Stimulated activated CD4-positive, alpha-beta T cell treated with anti-CD3 and anti-CD28 coated beads, Interleukin-4, amount 100 ng/mL, for 4 hours (primary cell): ENCODE results near the gene RAB32.

Experiments
- DNase-seq, 2 experiments: peaks; one replicate each; pipeline ENCODE4 v3.0.0-alpha.2; 2020

The RAB32 gene

GRCh38 chr6:146583966-146584365 is 40.3 kb downstream of the RAB32 start:
- DNase-seq = no peak

- DNase-seq = no peak
Observed at GRCh38 chr6:146587459-146587858, 43.8 kb downstream of the RAB32 start.

- no peak for DNase-seq
Observed at GRCh38 chr6:146590492-146590891, 46.9 kb downstream of the RAB32 start.

- no peak for DNase-seq
Observed at GRCh38 chr6:146592451-146592850, 48.8 kb downstream of the RAB32 start.

- DNase-seq = no peak
Observed at GRCh38 chr6:146593986-146594385, 50.4 kb downstream of the RAB32 start.

GRCh38 chr6:146594495-146594894 is 50.9 kb downstream of the RAB32 start:
- no peak for DNase-seq

GRCh38 chr6:146595972-146596731 is 52.5 kb downstream of the RAB32 start:
- no peak for DNase-seq

- DNase-seq = no peak
Observed at GRCh38 chr6:146598772-146599405, 55.3 kb downstream of the RAB32 start, which contains the start of gene ADGB. TSS of gene ADGB (plus strand) at chr6:146598972. CDS start at chr6:146599041, 69 bp downstream.

GRCh38 chr6:146601352-146601751 is 57.7 kb downstream of the RAB32 start:
- DNase-seq = no peak

- DNase-seq = no peak
Observed at GRCh38 chr6:146602526-146602925, 58.9 kb downstream of the RAB32 start.
